Measurements from ENCODE around the gene CKAP5.

GRCh38 chr11:46890665-46891064 is 44.6 kb upstream of the CKAP5 start:
- TF ChIP-seq CTCF (IDR thresholded peaks at IDR 0.05) (no peak), POLR2A (IDR thresholded peaks at IDR 0.05) (no peak), EP300 (IDR thresholded peaks at IDR 0.05) (no peak)

All from gastroesophageal sphincter (tissue), 3 donors.